Neural progenitor cell (in vitro differentiated cells): ENCODE measurements around the gene PHF23.

Source experiments
- EZH2 ChIP-seq: fragments of 200-600 bp; sonication (generic); IDR thresholded peaks from 2 replicates; pipeline ENCODE4 v1.6.1; 2017; ENCODE audit warnings: antibody characterized with exemption, mild to moderate bottlenecking, moderate library complexity
- TF ChIP-seq, protein P1 (sequence below): fragments of 200-600 bp; sonication (generic); IDR thresholded peaks from 2 replicates; pipeline ENCODE4 v1.5.1; 2017; ENCODE audit warnings: antibody characterized with exemption, mild to moderate bottlenecking

- TF ChIP-seq, protein P1, sequence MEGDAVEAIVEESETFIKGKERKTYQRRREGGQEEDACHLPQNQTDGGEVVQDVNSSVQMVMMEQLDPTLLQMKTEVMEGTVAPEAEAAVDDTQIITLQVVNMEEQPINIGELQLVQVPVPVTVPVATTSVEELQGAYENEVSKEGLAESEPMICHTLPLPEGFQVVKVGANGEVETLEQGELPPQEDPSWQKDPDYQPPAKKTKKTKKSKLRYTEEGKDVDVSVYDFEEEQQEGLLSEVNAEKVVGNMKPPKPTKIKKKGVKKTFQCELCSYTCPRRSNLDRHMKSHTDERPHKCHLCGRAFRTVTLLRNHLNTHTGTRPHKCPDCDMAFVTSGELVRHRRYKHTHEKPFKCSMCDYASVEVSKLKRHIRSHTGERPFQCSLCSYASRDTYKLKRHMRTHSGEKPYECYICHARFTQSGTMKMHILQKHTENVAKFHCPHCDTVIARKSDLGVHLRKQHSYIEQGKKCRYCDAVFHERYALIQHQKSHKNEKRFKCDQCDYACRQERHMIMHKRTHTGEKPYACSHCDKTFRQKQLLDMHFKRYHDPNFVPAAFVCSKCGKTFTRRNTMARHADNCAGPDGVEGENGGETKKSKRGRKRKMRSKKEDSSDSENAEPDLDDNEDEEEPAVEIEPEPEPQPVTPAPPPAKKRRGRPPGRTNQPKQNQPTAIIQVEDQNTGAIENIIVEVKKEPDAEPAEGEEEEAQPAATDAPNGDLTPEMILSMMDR = no peak
- TF ChIP-seq EZH2 = no peak
Observed at GRCh38 chr17:7205561-7205960, 33.7 kb downstream of the PHF23 start.
